Smooth muscle cell of the brain vasculature (primary cell): ENCODE data around the gene NUP205.
"Not testable (repeated sequence)": the region's sequence is repeated elsewhere in the genome, so short reads cannot be mapped to it uniquely, and the experiment has no call there.

Experiments
- DNase-seq: peaks from one replicate; pipeline ENCODE4 v3.0.0-alpha.2; 2012; ENCODE audit warnings: low read depth, low spot score

The NUP205 gene

DNA sequence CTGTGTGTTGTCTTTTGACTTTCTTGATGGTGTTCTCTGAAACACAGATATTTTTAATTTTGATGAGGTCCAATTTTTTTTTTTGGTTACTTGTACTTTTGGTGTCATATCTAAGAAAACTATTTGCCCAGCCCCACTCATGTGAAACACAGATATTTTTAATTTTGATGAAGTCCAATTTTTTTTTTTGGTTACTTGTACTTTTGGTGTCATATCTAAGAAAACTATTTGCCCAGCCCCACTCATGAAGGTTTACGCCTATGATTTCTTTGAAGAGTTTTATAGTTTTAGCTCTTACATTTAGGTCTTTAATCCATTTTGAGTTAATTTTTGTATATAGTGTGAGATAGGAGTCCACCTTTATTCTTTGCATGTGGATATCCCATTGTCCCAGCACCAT, 109.9 kb downstream of the NUP205 start:
- not testable (repeated sequence) for DNase-seq

DNA sequence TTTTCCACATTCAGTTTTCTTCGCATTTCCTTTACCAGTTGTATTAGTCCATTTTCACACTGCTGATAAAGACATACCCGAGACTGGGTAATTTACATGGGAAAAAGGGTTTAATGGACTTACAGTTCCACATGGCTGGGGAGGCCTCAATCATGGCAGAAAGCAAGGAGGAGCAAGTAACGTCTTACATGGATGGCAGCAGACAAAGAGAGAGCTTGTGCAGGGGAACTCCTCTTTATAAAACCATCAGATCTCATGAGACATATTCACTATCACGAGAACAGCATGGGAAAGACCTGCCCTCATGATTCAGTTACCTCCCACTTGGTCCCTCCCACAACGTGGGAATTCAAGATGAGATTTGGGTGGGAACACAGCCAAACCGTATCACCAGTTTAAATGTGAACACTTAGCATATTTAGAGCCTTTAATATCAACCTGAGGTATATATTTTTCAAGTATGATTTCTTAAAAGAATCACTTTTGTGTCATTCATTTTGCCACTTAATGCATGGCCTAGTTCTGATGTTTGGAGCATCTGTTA, 111.2 kb downstream of the NUP205 start:
- DNase-seq: not testable (repeated sequence)

DNA sequence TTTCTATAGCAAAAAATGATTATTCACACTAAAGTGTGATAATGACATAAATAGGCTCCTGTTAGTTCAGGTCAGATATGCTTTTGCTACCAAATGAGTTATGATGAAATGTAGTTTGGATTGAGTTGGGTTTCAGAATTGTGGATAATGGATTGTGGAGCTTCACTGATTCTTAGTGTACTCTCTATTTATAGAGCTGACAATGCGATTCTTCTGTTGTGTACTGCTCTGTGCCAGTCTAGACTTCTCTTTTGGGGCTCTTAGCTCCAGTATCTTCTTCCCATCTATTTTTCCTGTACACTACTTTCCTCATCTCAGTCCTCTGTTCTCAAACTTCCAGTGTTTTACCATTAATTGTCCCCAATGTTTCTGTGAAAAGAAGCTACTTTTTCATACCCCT, 112.1 kb downstream of the NUP205 start:
- no peak for DNase-seq

GRCh38 chr7:135670179-135670578, 112.5 kb downstream of the NUP205 start:
- no peak for DNase-seq

DNA sequence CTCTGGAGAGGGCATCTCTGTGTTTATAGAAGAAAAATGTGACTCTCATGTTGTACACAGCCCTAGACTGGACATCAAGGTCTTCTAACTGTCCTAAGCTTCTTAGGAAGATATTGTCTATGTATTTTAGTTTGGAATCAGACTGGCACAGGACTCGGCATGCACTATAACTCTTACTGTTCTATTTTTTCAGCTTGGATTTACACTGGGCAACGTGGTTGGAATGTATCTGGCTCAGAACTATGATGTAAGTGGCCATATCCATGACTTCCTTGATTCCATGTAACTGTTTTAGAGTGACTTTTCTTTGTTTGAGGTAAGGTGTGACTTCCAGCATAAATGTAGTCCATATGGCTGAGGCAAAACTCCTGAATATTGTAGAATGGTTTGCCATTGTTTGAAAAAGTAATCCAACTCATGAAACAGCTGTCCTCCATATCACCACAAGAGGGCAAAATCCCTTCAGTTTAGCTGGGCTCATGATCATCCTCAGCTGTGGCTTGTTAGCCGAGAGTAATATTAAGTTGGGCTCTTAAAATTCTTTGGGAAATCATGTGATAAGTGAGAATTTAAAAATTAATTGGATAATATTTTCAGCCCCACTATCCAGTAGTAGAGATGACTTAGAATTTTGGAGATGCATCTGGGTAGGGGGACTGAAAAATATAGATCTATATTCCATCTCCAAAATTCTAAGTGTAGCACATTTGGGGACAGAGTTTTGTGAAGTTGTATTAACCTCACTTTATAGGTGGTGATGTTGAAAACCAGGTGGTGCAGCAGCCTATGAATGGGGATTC, 115.0 kb downstream of the NUP205 start:
- no peak for DNase-seq

- DNase-seq: no peak
These were observed 115.6 kb downstream of the NUP205 start for GRCh38 chr7:135673360-135673706.

DNA sequence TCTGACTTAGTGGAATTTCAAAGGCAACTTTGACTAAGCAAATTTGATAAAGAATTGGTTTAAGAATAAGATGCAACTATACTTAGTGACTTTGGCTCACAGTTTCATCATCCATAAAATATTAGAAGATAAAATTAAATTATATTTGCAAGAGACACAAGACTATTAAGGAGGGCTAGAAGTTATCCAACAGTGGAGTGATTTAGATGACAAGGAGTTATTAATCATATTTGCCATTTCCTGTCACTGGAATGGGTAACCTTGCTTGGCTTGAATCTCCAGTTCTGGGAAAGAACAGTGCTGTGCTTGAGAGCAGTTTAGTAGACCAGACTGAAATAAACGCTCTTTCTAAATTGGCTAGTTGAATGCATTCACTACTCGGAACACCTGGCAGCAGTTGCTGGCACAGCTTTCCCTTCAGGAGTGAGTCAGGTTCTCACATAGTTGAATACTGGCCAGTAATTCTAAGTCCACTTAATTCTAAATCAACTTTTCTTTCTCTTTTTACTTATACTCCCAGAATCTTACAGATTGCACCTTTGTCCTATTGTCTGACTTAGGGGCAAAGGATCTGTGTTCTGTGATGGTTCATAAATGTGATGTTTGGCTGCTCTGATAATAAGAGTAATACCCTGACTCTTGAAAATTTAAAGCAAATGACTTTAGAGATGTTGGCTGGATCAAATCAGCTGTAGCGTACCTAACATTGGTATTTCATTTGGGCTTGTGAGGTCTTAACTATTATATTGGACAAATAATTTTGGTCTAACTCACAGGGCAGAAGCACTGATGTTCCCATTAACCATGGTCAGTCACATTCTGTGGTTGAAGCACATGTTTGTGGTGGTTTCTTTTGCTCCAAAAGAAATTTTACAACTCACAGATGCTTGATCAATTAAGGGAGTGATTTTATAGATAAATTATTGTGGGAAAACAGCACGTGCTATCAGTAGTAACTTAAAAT, 121.2 kb downstream of the NUP205 start:
- DNase-seq: no peak

- DNase-seq: no peak
These were observed 124.0 kb downstream of the NUP205 start for GRCh38 chr7:135681762-135682161.

DNA sequence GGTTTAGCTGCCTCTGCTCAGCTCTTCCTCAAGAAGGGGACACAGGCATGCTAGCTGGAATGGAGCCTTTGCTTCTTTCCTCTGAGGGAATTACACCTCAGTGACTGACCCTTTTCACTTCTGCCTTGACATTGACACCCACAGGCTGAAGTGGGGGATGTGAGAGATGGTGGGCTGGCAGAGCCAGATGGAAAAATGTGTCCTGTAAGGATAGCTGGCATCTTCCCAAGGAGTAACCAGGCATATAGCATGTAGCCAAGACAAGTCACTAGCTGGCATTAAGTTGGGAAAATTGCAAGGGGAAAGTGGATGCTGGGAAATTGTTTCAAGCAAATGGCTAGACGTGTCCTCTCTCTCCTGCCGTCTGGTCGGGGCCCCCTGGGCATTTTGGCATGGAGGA, 124.5 kb downstream of the NUP205 start:
- no peak for DNase-seq

GRCh38 chr7:135683609-135684008, 125.9 kb downstream of the NUP205 start:
- no peak for DNase-seq

DNA sequence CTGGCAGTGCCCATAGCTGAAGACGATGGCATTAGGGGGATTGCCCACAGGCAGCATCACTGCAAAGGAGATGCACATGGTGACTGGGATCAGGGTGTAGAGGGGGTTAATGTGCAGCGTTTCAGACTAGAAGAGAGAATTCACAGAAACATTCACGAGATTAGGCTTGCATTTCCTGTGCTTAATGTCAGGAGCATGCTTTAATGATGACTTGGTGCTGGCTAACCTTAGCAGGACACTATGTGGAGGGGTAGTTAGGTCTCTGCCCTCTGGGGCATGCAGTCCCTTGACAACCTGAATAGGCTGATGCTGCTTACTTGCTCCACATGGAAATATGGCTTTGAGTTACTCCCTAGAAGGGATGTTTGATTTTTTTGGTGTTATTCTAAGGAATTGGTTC, 126.4 kb downstream of the NUP205 start:
- no peak for DNase-seq

DNA sequence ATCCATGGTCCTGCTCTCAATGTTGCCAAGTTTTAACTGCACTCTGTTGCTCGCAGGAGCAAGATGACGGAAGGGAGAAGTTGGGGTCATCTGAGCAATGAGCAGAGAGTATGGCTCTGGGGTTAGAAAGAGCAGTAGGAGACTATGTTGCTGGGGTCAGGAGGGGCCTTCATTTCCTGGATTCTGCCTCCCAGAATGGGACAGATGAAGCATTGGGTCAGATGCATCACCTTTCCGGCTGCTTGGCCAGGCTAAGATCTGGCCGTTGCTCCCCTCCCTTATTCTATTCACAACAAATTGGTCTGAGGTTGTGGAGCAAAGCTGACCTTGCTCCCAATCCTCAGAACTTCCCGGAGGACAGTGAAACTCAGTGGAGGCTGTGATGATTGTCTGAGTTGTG, 127.0 kb downstream of the NUP205 start:
- DNase-seq: no peak

GRCh38 chr7:135685306-135686084, 127.8 kb downstream of the NUP205 start:
- no peak for DNase-seq

DNA sequence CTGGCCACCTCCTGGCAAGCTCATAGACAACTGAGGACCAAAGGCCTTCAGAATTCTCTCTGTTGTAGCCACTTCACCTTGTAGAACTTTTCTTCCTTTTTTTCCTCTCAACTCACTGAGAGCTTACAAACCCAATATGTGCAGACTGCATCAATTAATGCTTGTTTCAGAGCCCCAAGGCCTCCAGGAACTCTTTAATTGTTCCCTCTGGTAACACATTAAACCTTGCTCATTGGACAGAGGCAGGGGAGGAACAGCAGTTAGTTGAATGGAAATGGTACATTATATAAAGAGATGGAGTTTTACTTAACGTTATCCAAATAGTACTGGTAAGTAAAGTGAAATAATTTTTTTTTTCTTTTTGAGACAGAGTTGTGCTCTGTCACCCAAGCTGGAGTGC, 129.7 kb downstream of the NUP205 start:
- DNase-seq: no peak

DNA sequence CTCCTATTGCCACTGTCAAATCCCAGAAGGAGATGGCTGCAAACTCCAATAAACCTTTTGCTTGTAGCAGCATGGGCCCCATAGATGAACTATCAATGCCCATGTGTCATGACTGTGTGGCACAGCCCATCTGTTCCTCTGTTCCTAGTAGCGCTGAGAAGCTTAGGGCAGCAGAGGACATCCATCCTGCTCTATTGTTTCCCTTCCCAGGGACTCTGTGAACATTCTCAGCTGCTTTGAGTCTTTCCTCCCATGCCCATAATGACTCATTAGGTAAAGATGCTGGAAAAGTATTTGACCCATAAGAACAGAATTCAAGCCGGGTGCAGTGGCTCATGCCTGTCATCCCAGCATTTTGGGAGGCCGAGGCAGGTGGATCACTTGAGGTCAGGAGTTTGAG, 132.8 kb downstream of the NUP205 start:
- no peak for DNase-seq

DNA sequence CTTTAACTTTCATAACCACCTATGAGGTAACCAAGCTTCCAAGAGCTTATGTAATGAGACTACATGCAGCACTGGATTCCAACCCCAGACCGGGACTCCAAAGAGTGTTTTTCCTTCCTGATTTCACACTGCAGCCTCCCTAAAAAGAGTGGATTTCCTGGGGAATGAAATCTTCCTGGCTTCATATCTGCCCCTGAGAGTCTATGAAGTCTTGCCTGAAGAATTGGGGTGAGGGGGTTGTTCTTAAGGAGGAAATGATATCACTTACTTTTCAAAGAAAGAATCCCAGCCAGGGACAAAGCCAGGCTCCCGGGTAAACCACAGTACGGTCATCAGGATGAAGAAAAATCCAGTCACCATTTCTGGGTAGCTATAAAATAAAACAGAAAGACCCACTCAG, 134.3 kb downstream of the NUP205 start:
- no peak for DNase-seq

DNA sequence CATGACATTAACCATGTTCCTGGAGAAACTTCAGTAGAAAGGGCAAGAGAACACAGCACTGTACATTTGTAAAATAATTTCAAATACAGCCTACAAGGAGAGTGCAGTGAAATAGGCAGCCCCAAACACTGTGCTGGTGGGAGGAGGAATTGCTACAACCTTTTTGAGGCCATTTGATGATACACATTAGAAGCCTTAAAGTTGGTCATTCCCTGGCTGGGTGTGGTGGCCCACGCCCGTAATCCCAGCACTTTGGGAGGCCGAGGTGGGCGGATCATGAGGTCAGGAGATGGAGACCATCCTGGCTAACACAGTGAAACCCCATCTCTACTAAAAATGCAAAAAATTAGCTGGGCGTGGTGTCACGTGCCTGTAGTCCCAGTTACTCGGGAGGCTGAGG, 134.9 kb downstream of the NUP205 start:
- not testable (repeated sequence) for DNase-seq

- DNase-seq: no peak
These were observed 135.8 kb downstream of the NUP205 start for GRCh38 chr7:135693558-135693957.

DNA sequence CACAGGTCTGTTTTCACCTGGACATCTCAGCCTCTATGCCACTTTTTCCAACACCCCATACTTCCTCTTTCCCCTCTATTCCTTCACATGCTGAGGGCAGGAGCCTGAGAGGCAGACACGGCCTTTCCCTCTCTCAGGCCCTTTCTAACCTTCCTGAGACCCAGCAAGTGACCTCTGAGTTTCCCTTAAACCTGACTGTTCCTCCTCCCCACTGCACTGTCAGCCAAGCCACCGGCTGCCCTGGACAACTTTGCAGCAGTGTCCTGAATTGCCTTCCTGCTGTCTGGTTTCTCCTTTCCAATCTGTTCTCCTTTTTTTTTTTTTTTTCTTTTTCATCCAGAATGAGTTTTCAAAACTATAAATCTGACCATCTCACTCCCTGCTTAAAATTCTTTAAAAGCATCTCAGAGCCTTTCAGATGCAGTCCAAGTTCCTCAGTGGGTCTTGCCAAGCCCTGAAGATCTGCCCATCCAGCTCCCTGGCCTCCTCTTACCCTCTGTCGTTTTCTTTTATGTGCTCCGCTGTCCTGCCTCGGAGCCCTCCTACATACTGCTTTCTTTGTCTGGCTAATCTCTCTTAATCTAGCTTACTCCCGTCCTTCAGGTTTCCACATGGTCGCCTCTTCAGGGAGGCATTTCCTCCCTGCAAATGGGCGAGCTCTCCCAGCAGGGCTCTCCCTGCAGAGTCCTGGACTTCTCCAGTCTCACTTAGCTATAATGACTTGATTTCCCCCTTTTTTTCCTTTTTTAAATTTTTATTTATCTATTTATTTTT, 139.7 kb downstream of the NUP205 start:
- no peak for DNase-seq
